Measurements from ENCODE around the gene MDM4.

The MDM4 gene

GRCh38 chr1:204473400-204473965 lies 42.7 kb upstream of the MDM4 start:
- H3K14ac ChIP-seq (ENCODE audit: low read length), result no peak overlapping the region
- H2BK120ac ChIP-seq (ENCODE audit: low read depth, low read length), result no peak overlapping the region
- WGBS, 2 donors (ENCODE audit: extremely low coverage in 2 of 2, insufficient read length in 2 of 2, insufficient replicate concordance in 1 of 2), result no CpG with 5 or more reads among the region's 1 CpG
- peaks cover 0 to 10% of the 10 kb centered on the region in 2 donors for H3K4me1 ChIP-seq (ENCODE audit: control insufficient read depth in 2 of 2, insufficient read depth in 1 of 2, low read depth in 1 of 2, low read length in 2 of 2)
- H2BK5ac ChIP-seq (ENCODE audit: low read length), result no peak overlapping the region
- no peak overlapping the region for H3K9ac ChIP-seq (ENCODE audit: low read depth, low read length, poor library complexity)
- peaks cover 0 to 3% of the 10 kb centered on the region in 2 donors for H3K9me3 ChIP-seq (replicated peaks in 1 of 2; ENCODE audit: control insufficient read depth in 2 of 2, insufficient read depth in 1 of 2, low read depth in 1 of 2, low read length in 2 of 2)
- peaks cover 4% of the 10 kb centered on the region for H3K79me1 ChIP-seq (ENCODE audit: low read depth, low read length)
- H4K91ac ChIP-seq (ENCODE audit: low read depth, low read length, poor library complexity), result no peak overlapping the region
- H3K36me3 ChIP-seq (replicated peaks in 1 of 2; ENCODE audit: control insufficient read depth in 2 of 2, insufficient read depth in 2 of 2, low read length in 2 of 2), result peaks cover 8 to 26% of the 10 kb centered on the region in 2 donors
- no peak overlapping the region for H3K18ac ChIP-seq (ENCODE audit: low read length)
- no peak overlapping the region for H2BK15ac ChIP-seq (ENCODE audit: low read length)
- H2BK12ac ChIP-seq (ENCODE audit: low read length), result no peak overlapping the region
- no peak for DNase-seq (ENCODE audit: low spot score)
- no peak overlapping the region for H2AFZ ChIP-seq (ENCODE audit: low read length)
- no peak overlapping the region for H3K27ac ChIP-seq (replicated peaks; ENCODE audit: low read length)
- H3K23ac ChIP-seq (ENCODE audit: low read depth, low read length, poor library complexity), result no peak overlapping the region
- H3K4ac ChIP-seq (ENCODE audit: low read length), result no peak overlapping the region
- H2AK5ac ChIP-seq (ENCODE audit: low read depth, low read length), result no peak overlapping the region
- H3K27me3 ChIP-seq (ENCODE audit: control insufficient read depth in 3 of 3, insufficient read depth in 3 of 3, low read depth in 1 of 3, low read length in 3 of 3), result no peaks in the 10 kb centered on the region
- H4K8ac ChIP-seq (ENCODE audit: low read depth, low read length), result no peak overlapping the region
- no peak overlapping the region for H3K4me2 ChIP-seq (ENCODE audit: insufficient read depth, low read length, poor library complexity, severe bottlenecking)
- H3K4me3 ChIP-seq (ENCODE audit: low read length in 2 of 2), result no peak overlapping the region

GRCh38 chr1:204475656-204476432 lies 40.4 kb upstream of the MDM4 start:
- Histone ChIP-seq H4K91ac (ENCODE audit: low read depth, low read length, poor library complexity) (no peak overlapping the region), H2BK12ac (ENCODE audit: low read length) (no peak overlapping the region), H3K4ac (ENCODE audit: low read length) (no peak overlapping the region), H2AK5ac (ENCODE audit: low read depth, low read length) (no peak overlapping the region), H3K79me1 (ENCODE audit: low read depth, low read length) (peaks cover 9% of the 10 kb centered on the region), H3K4me3 (ENCODE audit: low read length in 2 of 2) (no peak overlapping the region), H3K36me3 (replicated peaks in 1 of 2; ENCODE audit: control insufficient read depth in 2 of 2, insufficient read depth in 2 of 2, low read length in 2 of 2) (peaks cover 0 to 25% of the 10 kb centered on the region in 2 donors), H4K8ac (ENCODE audit: low read depth, low read length) (no peak overlapping the region), H3K9me3 (replicated peaks in 1 of 2; ENCODE audit: control insufficient read depth in 2 of 2, insufficient read depth in 1 of 2, low read depth in 1 of 2, low read length in 2 of 2) (no peaks in the 10 kb centered on the region), H3K9ac (ENCODE audit: low read depth, low read length, poor library complexity) (no peak overlapping the region), H3K27me3 (ENCODE audit: control insufficient read depth in 3 of 3, insufficient read depth in 3 of 3, low read depth in 1 of 3, low read length in 3 of 3) (no peaks in the 10 kb centered on the region), H3K4me2 (ENCODE audit: insufficient read depth, low read length, poor library complexity, severe bottlenecking) (no peak overlapping the region), H3K27ac (replicated peaks; ENCODE audit: low read length) (no peak overlapping the region), H2AFZ (ENCODE audit: low read length) (no peak overlapping the region), H3K18ac (ENCODE audit: low read length) (peak overlapping the region; percentile 34), H3K14ac (ENCODE audit: low read length) (peak overlapping the region; percentile 27), H2BK120ac (ENCODE audit: low read depth, low read length) (no peak overlapping the region), H3K4me1 (ENCODE audit: control insufficient read depth in 2 of 2, insufficient read depth in 1 of 2, low read depth in 1 of 2, low read length in 2 of 2) (peaks cover 0 to 16% of the 10 kb centered on the region in 2 donors), H2BK15ac (ENCODE audit: low read length) (no peak overlapping the region), H2BK5ac (ENCODE audit: low read length) (no peak overlapping the region), H3K23ac (ENCODE audit: low read depth, low read length, poor library complexity) (no peak overlapping the region)
- DNase-seq (ENCODE audit: low spot score), result no peak
- no CpG with 5 or more reads among the region's 9 CpGs for WGBS, 2 donors (ENCODE audit: extremely low coverage in 2 of 2, insufficient read length in 2 of 2, insufficient replicate concordance in 1 of 2)

GRCh38 chr1:204476563-204476962 lies 39.6 kb upstream of the MDM4 start:
- Histone ChIP-seq H3K27ac (replicated peaks; ENCODE audit: low read length) (no peak overlapping the region), H3K36me3 (replicated peaks in 1 of 2; ENCODE audit: control insufficient read depth in 2 of 2, insufficient read depth in 2 of 2, low read length in 2 of 2) (peaks cover 0 to 24% of the 10 kb centered on the region in 2 donors), H3K4me3 (ENCODE audit: low read length in 2 of 2) (no peak overlapping the region), H3K9ac (ENCODE audit: low read depth, low read length, poor library complexity) (no peak overlapping the region), H3K4me2 (ENCODE audit: insufficient read depth, low read length, poor library complexity, severe bottlenecking) (no peak overlapping the region), H4K91ac (ENCODE audit: low read depth, low read length, poor library complexity) (no peak overlapping the region), H3K9me3 (replicated peaks in 1 of 2; ENCODE audit: control insufficient read depth in 2 of 2, insufficient read depth in 1 of 2, low read depth in 1 of 2, low read length in 2 of 2) (no peaks in the 10 kb centered on the region), H3K23ac (ENCODE audit: low read depth, low read length, poor library complexity) (no peak overlapping the region), H3K4me1 (ENCODE audit: control insufficient read depth in 2 of 2, insufficient read depth in 1 of 2, low read depth in 1 of 2, low read length in 2 of 2) (peaks cover 2 to 20% of the 10 kb centered on the region in 2 donors), H3K27me3 (ENCODE audit: control insufficient read depth in 3 of 3, insufficient read depth in 3 of 3, low read depth in 1 of 3, low read length in 3 of 3) (no peaks in the 10 kb centered on the region), H2BK5ac (ENCODE audit: low read length) (no peak overlapping the region), H3K4ac (ENCODE audit: low read length) (no peak overlapping the region), H2BK12ac (ENCODE audit: low read length) (no peak overlapping the region), H2BK120ac (ENCODE audit: low read depth, low read length) (no peak overlapping the region), H3K18ac (ENCODE audit: low read length) (no peak overlapping the region), H2AK5ac (ENCODE audit: low read depth, low read length) (no peak overlapping the region), H3K79me1 (ENCODE audit: low read depth, low read length) (peaks cover 9% of the 10 kb centered on the region), H2BK15ac (ENCODE audit: low read length) (no peak overlapping the region), H2AFZ (ENCODE audit: low read length) (no peak overlapping the region), H3K14ac (ENCODE audit: low read length) (no peak overlapping the region), H4K8ac (ENCODE audit: low read depth, low read length) (no peak overlapping the region)
- no CpG with 5 or more reads among the region's 5 CpGs for WGBS, 2 donors (ENCODE audit: extremely low coverage in 2 of 2, insufficient read length in 2 of 2, insufficient replicate concordance in 1 of 2)
- no peak for DNase-seq (ENCODE audit: low spot score)

GRCh38 chr1:204477036-204477740 lies 39.0 kb upstream of the MDM4 start:
- Histone ChIP-seq H3K27ac (replicated peaks; ENCODE audit: low read length) (no peak overlapping the region), H3K9me3 (replicated peaks in 1 of 2; ENCODE audit: control insufficient read depth in 2 of 2, insufficient read depth in 1 of 2, low read depth in 1 of 2, low read length in 2 of 2) (no peaks in the 10 kb centered on the region), H3K23ac (ENCODE audit: low read depth, low read length, poor library complexity) (no peak overlapping the region), H3K4me2 (ENCODE audit: insufficient read depth, low read length, poor library complexity, severe bottlenecking) (no peak overlapping the region), H2BK15ac (ENCODE audit: low read length) (no peak overlapping the region), H2AFZ (ENCODE audit: low read length) (no peak overlapping the region), H3K36me3 (replicated peaks in 1 of 2; ENCODE audit: control insufficient read depth in 2 of 2, insufficient read depth in 2 of 2, low read length in 2 of 2) (peaks cover 0 to 20% of the 10 kb centered on the region in 2 donors), H3K18ac (ENCODE audit: low read length) (no peak overlapping the region), H2BK120ac (ENCODE audit: low read depth, low read length) (no peak overlapping the region), H3K4me1 (ENCODE audit: control insufficient read depth in 2 of 2, insufficient read depth in 1 of 2, low read depth in 1 of 2, low read length in 2 of 2) (peaks cover 9 to 26% of the 10 kb centered on the region in 2 donors), H4K8ac (ENCODE audit: low read depth, low read length) (no peak overlapping the region), H3K4me3 (ENCODE audit: low read length in 2 of 2) (no peak overlapping the region), H3K14ac (ENCODE audit: low read length) (no peak overlapping the region), H2BK5ac (ENCODE audit: low read length) (no peak overlapping the region), H2AK5ac (ENCODE audit: low read depth, low read length) (no peak overlapping the region), H3K9ac (ENCODE audit: low read depth, low read length, poor library complexity) (no peak overlapping the region), H3K4ac (ENCODE audit: low read length) (no peak overlapping the region), H2BK12ac (ENCODE audit: low read length) (no peak overlapping the region), H3K79me1 (ENCODE audit: low read depth, low read length) (peaks cover 11% of the 10 kb centered on the region), H4K91ac (ENCODE audit: low read depth, low read length, poor library complexity) (no peak overlapping the region), H3K27me3 (ENCODE audit: control insufficient read depth in 3 of 3, insufficient read depth in 3 of 3, low read depth in 1 of 3, low read length in 3 of 3) (no peaks in the 10 kb centered on the region)
- WGBS, 2 donors (ENCODE audit: extremely low coverage in 2 of 2, insufficient read length in 2 of 2, insufficient replicate concordance in 1 of 2), result no CpG with 5 or more reads among the region's 5 CpGs
- DNase-seq (ENCODE audit: low spot score), result no peak
